Karpas-422 (cell line): ENCODE measurements around the gene RUNX1. TPM values are rescaled to one million over a fixed set of nuclear protein-coding genes. Genes with fewer than 3 reads are reported as not detected.

Experiments
- DNase-seq: peaks from one replicate; pipeline ENCODE4 v3.0.0-alpha.2; 2015
- H2AFZ ChIP-seq: fragments of 200-600 bp; sonication (generic); 2 replicates; pipeline ENCODE4 v1.6.1; 2014; ENCODE audit warnings: antibody characterized with exemption, low read length, mixed read lengths
- H3K27ac ChIP-seq: fragments of 200-600 bp; sonication (generic); 2 replicates; pipeline ENCODE4 v1.5.1; 2014; ENCODE audit warnings: mild to moderate bottlenecking, low read length, moderate library complexity
- H3K27me3 ChIP-seq: fragments of 200-600 bp; sonication (generic); 2 replicates; pipeline ENCODE4 v1.6.1; 2014; ENCODE audit warnings: low read length, mixed read lengths
- H3K36me3 ChIP-seq: fragments of 200-600 bp; sonication (generic); 2 replicates; pipeline ENCODE4 v1.6.1; 2014; ENCODE audit warnings: low read length, mixed read lengths; ENCODE audit not compliant: insufficient read depth
- H3K4me1 ChIP-seq: fragments of 200-600 bp; sonication (generic); 2 replicates; pipeline ENCODE4 v1.6.1; 2014; ENCODE audit warnings: mild to moderate bottlenecking, low read length, mixed read lengths
- H3K4me2 ChIP-seq: fragments of 200-600 bp; sonication (generic); 2 replicates; pipeline ENCODE4 v1.6.1; 2014; ENCODE audit warnings: low read length, low read depth, mild to moderate bottlenecking; ENCODE audit not compliant: poor library complexity, severe bottlenecking
- H3K4me3 ChIP-seq: fragments of 200-600 bp; sonication (generic); 2 replicates; pipeline ENCODE4 v1.5.1; 2014; ENCODE audit warnings: mild to moderate bottlenecking, antibody characterized with exemption, low read length, mixed read lengths
- H3K79me2 ChIP-seq: fragments of 200-600 bp; sonication (generic); 2 replicates; pipeline ENCODE4 v1.6.1; 2014; ENCODE audit warnings: mild to moderate bottlenecking, low read length, mixed read lengths
- H3K9ac ChIP-seq: fragments of 200-600 bp; sonication (generic); 2 replicates; pipeline ENCODE4 v1.6.0; 2014; ENCODE audit warnings: low read length
- H3K9me2 ChIP-seq: fragments of 200-600 bp; sonication (generic), shearing (Covaris generic); replicated peaks from 2 replicates; pipeline ENCODE4 v1.6.0; 2014; ENCODE audit warnings: mild to moderate bottlenecking, low read length, moderate library complexity; ENCODE audit not compliant: insufficient read depth
- H3K9me3 ChIP-seq: fragments of 300-700, 200-600 bp; sonication (generic); 2 replicates; pipeline ENCODE4 v1.6.1; 2014; ENCODE audit warnings: low read length, mixed read lengths
- H4K20me1 ChIP-seq: fragments of 200-600 bp; sonication (generic); 2 replicates; pipeline ENCODE4 v1.6.1; 2014; ENCODE audit warnings: mild to moderate bottlenecking, antibody characterized with exemption, low read length, low read depth; ENCODE audit not compliant: insufficient read depth
- total RNA-seq: library from RNA; depleted of rRNA; stranded (reverse); fragments of >200 nt; shearing (Covaris generic); gene quantifications from 2 replicates; pipeline ENCODE4 v1.2.3, GENCODE V29; 2014; ENCODE audit warnings: low replicate concordance

The RUNX1 gene
- total RNA-seq, 1 experiment from 2014 or later = 20.5 TPM

DNA sequence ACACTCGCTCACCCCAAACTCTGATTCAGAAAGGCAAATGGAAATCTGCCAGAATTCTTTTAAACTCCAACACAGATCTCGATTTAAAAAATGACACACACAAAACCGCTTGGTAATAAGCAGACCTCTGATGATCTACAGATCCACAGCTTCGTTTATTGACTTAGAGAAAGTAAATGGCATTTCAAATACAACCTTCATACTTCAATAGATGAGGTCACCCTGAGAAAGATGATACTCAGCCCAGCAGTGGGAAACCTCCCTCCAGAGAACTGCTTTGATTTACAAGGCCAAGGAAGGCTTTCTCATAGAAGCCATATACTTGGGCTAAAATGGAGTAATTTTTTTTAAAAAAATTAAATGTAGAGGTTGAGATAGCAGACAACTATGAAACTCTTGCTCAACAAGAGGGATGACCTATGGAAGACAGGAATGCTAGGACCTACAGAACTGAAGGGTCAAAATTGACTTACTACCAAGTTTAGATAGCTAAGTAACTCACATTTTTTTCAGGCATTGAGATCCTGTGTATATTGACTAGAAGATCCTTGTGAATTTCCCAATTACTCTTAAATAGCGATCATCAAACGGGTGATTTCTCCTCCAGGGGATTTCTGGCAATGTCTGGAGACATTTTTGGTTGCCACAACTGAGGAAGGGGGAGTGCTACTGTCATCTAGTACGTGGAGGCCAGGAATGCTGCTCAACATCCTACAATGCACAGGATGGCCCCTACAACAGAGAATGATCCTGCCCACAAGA is 236.4 kb downstream of the RUNX1 start:
- Histone ChIP-seq H2AFZ (no peak overlapping the region), H3K4me2 (no peak overlapping the region), H3K9ac (no peak overlapping the region), H3K9me3 (no peaks in the 10 kb centered on the region), H3K27me3 (no peaks in the 10 kb centered on the region), H3K79me2 (no peaks in the 10 kb centered on the region), H3K9me2 (no peaks in the 10 kb centered on the region), H3K27ac (no peak overlapping the region), H4K20me1 (no peaks in the 10 kb centered on the region), H3K4me3 (no peak overlapping the region), H3K4me1 (peaks cover 23% of the 10 kb centered on the region), H3K36me3 (no peaks in the 10 kb centered on the region)
- no peak for DNase-seq

DNA sequence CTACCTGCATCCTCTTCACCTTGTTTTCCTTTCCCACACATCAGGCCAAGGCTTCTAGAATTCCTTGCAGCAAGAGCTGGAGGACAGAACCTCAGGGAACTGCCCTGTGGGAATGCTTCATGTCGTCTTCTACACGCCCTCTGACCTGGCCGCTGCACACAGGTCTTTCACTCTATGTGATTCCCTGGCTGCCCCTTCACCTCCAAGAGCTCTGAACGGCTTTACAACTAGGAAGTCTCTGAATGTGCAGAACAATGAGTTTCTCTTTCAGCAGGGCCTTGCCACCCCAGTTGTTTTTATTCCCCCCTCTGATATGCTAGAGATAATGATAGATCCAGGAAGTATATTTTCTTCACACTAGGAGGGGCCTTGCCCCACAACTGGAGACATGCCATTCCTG is 237.7 kb downstream of the RUNX1 start:
- H2AFZ ChIP-seq = no peak overlapping the region
- no peak overlapping the region for H3K4me3 ChIP-seq
- 0 out of 2 replicates have a peak, but pooled peaks cover 1% of the 10 kb centered on the region for H3K79me2 ChIP-seq
- H3K27ac ChIP-seq = no peak overlapping the region
- H3K4me2 ChIP-seq = no peak overlapping the region
- H3K9me2 ChIP-seq = no peaks in the 10 kb centered on the region
- H3K4me1 ChIP-seq = peaks cover 31% of the 10 kb centered on the region
- H3K9me3 ChIP-seq = no peaks in the 10 kb centered on the region
- H3K27me3 ChIP-seq = no peaks in the 10 kb centered on the region
- no peak for DNase-seq
- H3K36me3 ChIP-seq = no peaks in the 10 kb centered on the region
- no peak overlapping the region for H3K9ac ChIP-seq
- no peaks in the 10 kb centered on the region for H4K20me1 ChIP-seq

DNA sequence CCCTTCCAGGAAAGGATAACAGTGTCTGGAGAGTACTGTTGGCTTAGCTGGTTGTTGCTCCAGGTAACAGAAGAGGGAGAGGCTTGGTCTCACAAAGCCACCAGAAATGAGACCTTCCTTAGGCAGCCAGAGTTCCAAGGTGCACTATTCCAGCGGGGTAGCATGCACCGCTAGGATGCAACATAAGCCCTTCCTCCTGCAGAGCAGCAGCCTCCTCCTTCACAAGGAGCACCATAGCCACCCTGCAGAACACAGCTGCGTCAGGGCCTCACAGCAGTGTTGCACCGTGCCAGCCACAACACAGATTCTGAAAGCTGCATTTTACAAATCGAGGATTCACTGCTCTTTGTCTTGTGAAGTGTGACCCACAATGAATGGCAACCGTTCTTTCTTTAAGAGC is 238.3 kb downstream of the RUNX1 start:
- DNase-seq = no peak

DNA sequence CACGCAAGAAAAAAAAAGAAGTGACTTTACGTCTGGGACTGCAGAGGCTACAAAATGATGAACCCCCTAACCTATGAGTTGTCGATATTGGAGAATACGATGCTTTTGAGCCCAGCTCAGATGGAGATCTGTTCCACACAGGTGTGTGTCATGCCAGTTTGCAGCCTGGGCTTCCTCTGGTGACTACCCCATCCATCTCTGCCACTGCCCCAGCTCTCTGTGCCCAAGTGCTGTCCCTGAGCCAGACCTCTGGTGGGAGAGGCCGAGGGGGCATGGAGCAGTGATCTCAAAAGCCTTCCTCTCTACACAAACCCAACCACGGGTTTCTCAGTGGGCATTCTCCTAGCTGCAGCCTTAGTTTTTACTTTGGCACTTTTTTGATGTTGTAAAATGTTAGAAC is 239.3 kb downstream of the RUNX1 start:
- DNase-seq = no peak
- no peaks in the 10 kb centered on the region for H3K9me3 ChIP-seq
- H3K27me3 ChIP-seq = no peaks in the 10 kb centered on the region
- H4K20me1 ChIP-seq = no peaks in the 10 kb centered on the region
- no peaks in the 10 kb centered on the region for H3K9me2 ChIP-seq
- no peak overlapping the region for H3K9ac ChIP-seq
- 0 out of 2 replicates have a peak, but pooled peaks cover 4% of the 10 kb centered on the region for H3K79me2 ChIP-seq
- peaks cover 31% of the 10 kb centered on the region for H3K4me1 ChIP-seq
- no peak overlapping the region for H3K4me3 ChIP-seq
- H3K27ac ChIP-seq = no peak overlapping the region
- no peaks in the 10 kb centered on the region for H3K36me3 ChIP-seq
- H3K4me2 ChIP-seq = no peak overlapping the region
- H2AFZ ChIP-seq = no peak overlapping the region

More for the DNA sequence above, 238.3 kb downstream of the RUNX1 start:
- Histone ChIP-seq H3K4me1 (peaks cover 31% of the 10 kb centered on the region), H3K27me3 (no peaks in the 10 kb centered on the region), H3K9me2 (no peaks in the 10 kb centered on the region), H4K20me1 (no peaks in the 10 kb centered on the region), H3K9ac (no peak overlapping the region), H3K4me2 (no peak overlapping the region), H3K9me3 (no peaks in the 10 kb centered on the region), H3K79me2 (0 out of 2 replicates have a peak, but pooled peaks cover 4% of the 10 kb centered on the region), H3K36me3 (no peaks in the 10 kb centered on the region), H3K4me3 (no peak overlapping the region), H2AFZ (no peak overlapping the region), H3K27ac (no peak overlapping the region)

DNA sequence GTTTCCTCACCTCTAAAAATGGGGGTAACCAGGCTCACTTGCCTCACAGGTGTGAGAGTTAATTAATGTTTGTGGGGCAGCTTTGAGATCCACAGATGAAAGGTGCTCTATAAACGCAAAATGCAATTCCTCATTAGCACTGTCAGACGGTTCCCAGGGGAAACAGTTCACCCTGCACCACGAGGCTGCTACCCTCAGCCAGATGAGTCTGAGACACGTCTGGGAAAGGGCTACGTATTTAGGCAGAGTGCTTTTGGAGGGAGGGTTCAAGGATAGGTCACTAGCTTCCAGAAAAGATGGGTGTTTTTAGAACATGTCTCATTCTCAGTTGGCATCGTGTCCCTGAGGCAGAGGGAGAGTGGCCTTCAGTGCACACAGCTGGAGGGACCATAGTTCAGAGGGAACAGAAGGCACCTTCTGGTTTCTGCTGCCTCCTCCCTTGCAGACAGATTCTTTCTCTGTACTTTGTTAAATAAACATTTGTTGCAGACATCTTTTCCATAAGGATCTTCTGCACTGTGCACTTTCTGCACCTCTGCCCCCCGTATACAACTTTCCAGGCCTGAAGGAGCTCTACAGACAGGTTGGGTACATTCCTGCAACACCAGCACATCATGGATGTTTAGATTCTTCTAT is 240.4 kb downstream of the RUNX1 start:
- no peaks in the 10 kb centered on the region for H3K9me3 ChIP-seq
- H3K9ac ChIP-seq = no peak overlapping the region
- H3K9me2 ChIP-seq = no peaks in the 10 kb centered on the region
- peak overlapping the region; percentile 41 for H3K27ac ChIP-seq
- no peak overlapping the region for H2AFZ ChIP-seq
- peak; percentile 63 for DNase-seq
- 0 out of 2 replicates have a peak, but pooled peaks cover 4% of the 10 kb centered on the region for H3K79me2 ChIP-seq
- no peak overlapping the region for H3K4me3 ChIP-seq
- peaks cover 31% of the 10 kb centered on the region for H3K4me1 ChIP-seq
- H3K4me2 ChIP-seq = peak overlapping the region; percentile 39
- no peaks in the 10 kb centered on the region for H3K27me3 ChIP-seq
- H4K20me1 ChIP-seq = no peaks in the 10 kb centered on the region
- no peaks in the 10 kb centered on the region for H3K36me3 ChIP-seq

DNA sequence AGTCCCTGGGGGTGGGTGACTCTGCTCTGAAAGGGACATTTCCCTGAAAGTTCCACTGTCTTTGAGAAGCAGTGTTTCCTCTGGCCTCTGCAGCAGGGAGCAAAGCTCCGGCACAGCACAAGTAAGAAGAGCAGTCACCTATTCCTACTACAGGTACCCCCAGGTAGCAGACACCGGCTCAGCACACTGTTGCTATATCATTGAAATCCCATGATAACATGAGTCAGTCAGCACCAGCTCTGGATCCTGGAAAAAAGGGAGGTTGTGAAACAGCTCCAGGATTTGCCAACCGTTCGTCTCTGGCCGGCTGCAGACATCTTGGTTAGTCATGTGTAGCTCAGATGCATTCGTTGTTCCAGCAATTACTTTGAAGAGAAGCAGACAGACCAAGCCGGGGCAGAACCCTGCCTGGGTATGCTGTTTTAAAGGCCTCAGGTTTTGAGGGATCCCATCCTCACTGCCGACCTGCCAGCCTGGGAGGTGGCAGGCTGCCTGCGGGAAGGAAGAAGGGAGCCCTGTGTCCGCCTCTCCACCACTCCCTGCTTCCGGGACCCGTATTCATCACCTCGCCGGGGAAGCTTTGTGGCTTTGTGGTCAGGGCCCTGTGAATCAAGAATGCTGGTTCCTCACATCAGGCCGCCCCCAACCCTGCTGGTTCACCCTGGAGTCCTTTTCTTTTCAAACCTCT is 241.1 kb downstream of the RUNX1 start:
- 0 out of 2 replicates have a peak, but pooled peaks cover 4% of the 10 kb centered on the region for H3K79me2 ChIP-seq
- H3K4me1 ChIP-seq = peaks cover 31% of the 10 kb centered on the region
- no peaks in the 10 kb centered on the region for H3K36me3 ChIP-seq
- DNase-seq = no peak
- H4K20me1 ChIP-seq = no peaks in the 10 kb centered on the region
- peak overlapping the region; percentile 41 for H3K27ac ChIP-seq
- no peak overlapping the region for H3K9ac ChIP-seq
- no peak overlapping the region for H2AFZ ChIP-seq
- H3K9me3 ChIP-seq = no peaks in the 10 kb centered on the region
- H3K9me2 ChIP-seq = no peaks in the 10 kb centered on the region
- H3K4me3 ChIP-seq = peak overlapping the region; percentile 21; the same call in 1 of the 2 replicates
- H3K4me2 ChIP-seq = peak overlapping the region; percentile 39
- no peaks in the 10 kb centered on the region for H3K27me3 ChIP-seq

DNA sequence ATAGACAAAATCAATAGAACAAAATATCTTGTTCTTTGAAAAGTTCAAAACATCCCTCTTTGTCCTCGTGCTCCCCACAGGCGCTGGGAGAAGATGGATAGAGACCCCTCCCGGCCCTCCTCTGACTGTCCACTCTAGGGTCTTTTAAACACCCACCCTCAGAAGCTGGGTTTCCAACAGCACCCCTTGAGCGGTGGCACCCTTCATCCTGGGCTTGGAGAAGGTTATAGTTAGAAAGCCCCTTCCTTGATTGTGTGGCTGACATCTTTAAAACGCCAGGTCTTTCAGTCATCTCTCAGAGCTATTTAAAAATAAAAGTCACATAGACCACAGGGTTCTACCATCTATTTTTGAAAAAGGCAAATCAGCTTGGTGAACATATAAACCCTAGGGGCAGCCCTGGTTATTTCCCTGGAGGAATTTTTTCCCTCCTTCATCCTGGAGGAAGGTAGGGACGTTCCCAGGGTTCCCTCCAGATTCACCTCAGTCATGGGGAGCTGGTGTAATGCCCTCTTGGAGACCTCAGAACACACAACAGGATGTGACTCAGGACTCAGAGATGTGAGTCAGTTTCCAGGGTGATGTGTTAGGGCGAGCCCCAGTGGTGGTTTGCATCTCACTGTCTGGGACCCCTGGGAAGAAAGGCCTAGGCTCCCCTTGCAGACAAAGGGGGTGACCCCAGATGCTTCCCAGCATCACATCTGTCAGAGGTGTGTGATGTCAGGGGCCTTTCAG is 241.8 kb downstream of the RUNX1 start:
- Histone ChIP-seq H4K20me1 (no peaks in the 10 kb centered on the region), H3K36me3 (no peaks in the 10 kb centered on the region), H3K27ac (peak overlapping the region; percentile 41), H3K4me2 (peak overlapping the region; percentile 39), H3K4me1 (peaks cover 31% of the 10 kb centered on the region), H2AFZ (no peak overlapping the region), H3K79me2 (0 out of 2 replicates have a peak, but pooled peaks cover 4% of the 10 kb centered on the region), H3K9ac (no peak overlapping the region), H3K4me3 (peak overlapping the region; percentile 21; the same call in 1 of the 2 replicates), H3K9me3 (no peaks in the 10 kb centered on the region), H3K9me2 (no peaks in the 10 kb centered on the region), H3K27me3 (no peaks in the 10 kb centered on the region)
- DNase-seq = peak; percentile 58
